PC-3 (cell line): ENCODE results near the gene GJB4. TPM values are rescaled to one million over a fixed set of nuclear protein-coding genes. Genes with fewer than 3 reads are reported as not detected.

Experiments
- ATAC-seq: fragments of 200-7000 bp; cut with Tn5 transposase; 2 replicates; pipeline ENCODE4 v1.9.1; 2020; ENCODE audit warnings: mild to moderate bottlenecking, moderate library complexity
- BruUV-seq: library from RNA; stranded (reverse); fragments of 400-500 nt; replicated peaks from 2 replicates; lab custom pipeline; 2021; lab: Mats Ljungman, UMichigan
- CTCF ChIA-PET: fragments of 300-600 bp; sonication (Branson Sonifier 250); formaldehyde crosslinking; loops from one replicate; lab custom pipeline; 2022; ENCODE audit warnings: antibody characterized with exemption; lab: Charles Lee
- POLR2A ChIA-PET: fragments of 300-600 bp; sonication (Branson Sonifier 250); formaldehyde crosslinking; loops from one replicate; lab custom pipeline; 2022; ENCODE audit warnings: antibody characterized with exemption; ENCODE audit not compliant: unreplicated experiment; lab: Charles Lee
- DNase-seq: peaks from one replicate; pipeline ENCODE4 v3.0.0-alpha.2; 2015
- H2AFZ ChIP-seq: fragments of 300-600 bp; sonication (generic); 2 replicates; pipeline ENCODE4 v1.6.0; 2016; ENCODE audit warnings: antibody characterized with exemption, low read length
- H3F3A ChIP-seq: fragments of 300-600 bp; sonication (generic); one replicate; pipeline ENCODE4 v1.6.0; 2017; ENCODE audit warnings: antibody characterized with exemption, low read length, control low read depth, mild to moderate bottlenecking; ENCODE audit not compliant: unreplicated experiment
- H3K27ac ChIP-seq: fragments of 300-600 bp; sonication (generic); 2 replicates; pipeline ENCODE4 v1.5.1; 2016; ENCODE audit warnings: mild to moderate bottlenecking, low read length
- H3K27me3 ChIP-seq: fragments of 300-600 bp; sonication (generic); 2 replicates; pipeline ENCODE4 v1.6.1; 2016; ENCODE audit warnings: low read length, mixed read lengths
- H3K36me3 ChIP-seq: fragments of 300-600 bp; sonication (generic); 2 replicates; pipeline ENCODE4 v1.6.1; 2016; ENCODE audit warnings: low read depth, mixed run types, low read length, mixed read lengths
- H3K4me1 ChIP-seq: fragments of 300-600 bp; sonication (generic); 2 replicates; pipeline ENCODE4 v1.5.1; 2016; ENCODE audit warnings: low read length; ENCODE audit not compliant: insufficient read depth
- H3K4me2 ChIP-seq: fragments of 300-600 bp; sonication (generic); 2 replicates; pipeline ENCODE4 v1.6.0; 2016; ENCODE audit warnings: low read length
- H3K4me3 ChIP-seq: fragments of 300-600 bp; sonication (generic); 2 replicates; pipeline ENCODE4 v1.5.1; 2016; ENCODE audit warnings: mild to moderate bottlenecking, low read length, mixed read lengths
- H3K79me2 ChIP-seq: fragments of 300-600 bp; sonication (generic); 2 replicates; pipeline ENCODE4 v1.6.1; 2017; ENCODE audit warnings: low read length, mixed read lengths
- H3K9ac ChIP-seq: fragments of 300-600 bp; sonication (generic); 2 replicates; pipeline ENCODE4 v1.6.0; 2016; ENCODE audit warnings: mild to moderate bottlenecking, low read length
- H3K9me2 ChIP-seq: fragments of 300-600 bp; sonication (generic); replicated peaks from 2 replicates; pipeline ENCODE4 v1.6.1; 2016; ENCODE audit warnings: mixed run types, low read length, mixed read lengths
- H3K9me3 ChIP-seq: fragments of 300-600 bp; sonication (generic); 2 replicates; pipeline ENCODE4 v1.6.1; 2016; ENCODE audit warnings: low read length, mixed read lengths
- H4K20me1 ChIP-seq: fragments of 300-600 bp; sonication (generic); 2 replicates; pipeline ENCODE4 v1.6.1; 2016; ENCODE audit warnings: low read length, mixed read lengths
- CTCF ChIP-seq: fragments of 300-600 bp; sonication (generic); conservative IDR thresholded peaks from 2 replicates; pipeline ENCODE4 v1.5.1; 2017; ENCODE audit warnings: antibody characterized with exemption, low read depth, mild to moderate bottlenecking, low read length
- EZH2 ChIP-seq: fragments of 300-600 bp; sonication (generic); IDR thresholded peaks from one replicate; pipeline ENCODE4 v1.6.1; 2017; ENCODE audit warnings: antibody characterized with exemption, mild to moderate bottlenecking, low read length; ENCODE audit not compliant: unreplicated experiment
- EZH2phosphoT487 ChIP-seq: fragments of 300-600 bp; sonication (generic); IDR thresholded peaks from 2 replicates; pipeline ENCODE4 v1.6.1; 2018; ENCODE audit warnings: mild to moderate bottlenecking, antibody characterized with exemption, low read length, borderline replicate concordance
- intact Hi-C: fragments of 100-400 bp; cut with micrococcal nuclease; formaldehyde crosslinking; loops from 2 replicates; pipeline ENCODE4 v1.9.0; 2023
- total RNA-seq: library from RNA; depleted of rRNA; stranded (reverse); fragments of >200 nt; gene quantifications from 2 replicates; pipeline ENCODE4 v1.2.3, GENCODE V29; 2014

GJB4 gene
- total RNA-seq, 1 experiment from 2014 or later, result not detected

GRCh38 chr1:34794790-34795180 is 35.2 kb downstream of the GJB4 start:
- CTCF ChIA-PET, result no interaction called here
- intact Hi-C loops, result no loop called here
- no TSS peak for BruUV-seq

GRCh38 chr1:34795916-34796315 is 36.4 kb downstream of the GJB4 start:
- H3K79me2 ChIP-seq, result no peaks in the 10 kb centered on the region
- H3K4me2 ChIP-seq, result no peak overlapping the region
- H3K27me3 ChIP-seq, result no peaks in the 10 kb centered on the region
- DNase-seq, result no peak
- no peaks in the 10 kb centered on the region for H4K20me1 ChIP-seq
- CTCF ChIA-PET, result no interaction called here
- no peaks in the 10 kb centered on the region for H3F3A ChIP-seq
- H3K4me3 ChIP-seq, result no peak overlapping the region
- no peak overlapping the region for H2AFZ ChIP-seq
- no TSS peak for BruUV-seq
- no peaks in the 10 kb centered on the region for H3K36me3 ChIP-seq
- TF ChIP-seq EZH2 (no peak), CTCF (no peak), EZH2phosphoT487 (no peak)
- intact Hi-C loops, result no loop called here
- no peak overlapping the region for H3K27ac ChIP-seq
- H3K9me3 ChIP-seq, result no peaks in the 10 kb centered on the region
- H3K4me1 ChIP-seq, result no peaks in the 10 kb centered on the region
- ATAC-seq, result no peak
- POLR2A ChIA-PET, result no interaction called here
- no peak overlapping the region for H3K9ac ChIP-seq
- no peaks in the 10 kb centered on the region for H3K9me2 ChIP-seq

More at GRCh38 chr1:34794790-34795180, 35.2 kb downstream of the GJB4 start:
- no peak for TF ChIP-seq EZH2
- no peak for TF ChIP-seq EZH2phosphoT487
- no peak for TF ChIP-seq CTCF
- Histone ChIP-seq H3K9me2 (no peaks in the 10 kb centered on the region), H3K9ac (no peak overlapping the region), H3K4me3 (no peak overlapping the region), H3K36me3 (no peaks in the 10 kb centered on the region), H3K4me1 (no peaks in the 10 kb centered on the region), H3K27ac (no peak overlapping the region), H3K4me2 (no peak overlapping the region), H2AFZ (no peak overlapping the region), H3K9me3 (no peaks in the 10 kb centered on the region), H3K79me2 (no peaks in the 10 kb centered on the region), H3F3A (no peaks in the 10 kb centered on the region), H4K20me1 (no peaks in the 10 kb centered on the region), H3K27me3 (no peaks in the 10 kb centered on the region)
- ATAC-seq (no peak), DNase-seq (no peak)
- POLR2A ChIA-PET, result no interaction called here

GRCh38 chr1:34796990-34797389 is 37.5 kb downstream of the GJB4 start:
- H3K36me3 ChIP-seq, result no peaks in the 10 kb centered on the region
- H4K20me1 ChIP-seq, result no peaks in the 10 kb centered on the region
- intact Hi-C loops, result no loop called here
- ATAC-seq, result no peak
- H3K27me3 ChIP-seq, result no peaks in the 10 kb centered on the region
- no peak overlapping the region for H3K4me3 ChIP-seq
- TF ChIP-seq EZH2phosphoT487, result no peak
- TF ChIP-seq CTCF, result no peak
- TF ChIP-seq EZH2, result no peak
- no peaks in the 10 kb centered on the region for H3K9me2 ChIP-seq
- no peak for DNase-seq
- no peak overlapping the region for H2AFZ ChIP-seq
- no peak overlapping the region for H3K27ac ChIP-seq
- ChIA-PET POLR2A (no interaction called here), CTCF (no interaction called here)
- H3K9me3 ChIP-seq, result no peaks in the 10 kb centered on the region
- no peak overlapping the region for H3K9ac ChIP-seq
- no peaks in the 10 kb centered on the region for H3F3A ChIP-seq
- BruUV-seq, result no TSS peak
- H3K4me1 ChIP-seq, result no peaks in the 10 kb centered on the region
- no peak overlapping the region for H3K4me2 ChIP-seq
- H3K79me2 ChIP-seq, result no peaks in the 10 kb centered on the region
